ENCODE data around the gene H2BW2.

Gene H2BW2

GRCh38 chrX:104085477-104085876 is 45.7 kb downstream of the H2BW2 start:
- DNase-seq (ENCODE audit: low read depth), result no peak
- H3K4me3 ChIP-seq (ENCODE audit: control insufficient read depth, low read depth, low read length), result no peak overlapping the region
- no peak for TF ChIP-seq CTCF (conservative IDR thresholded peaks at IDR 0.05; ENCODE audit: control insufficient read depth, insufficient read depth, low read depth, low read length)

GRCh38 chrX:104085919-104086318 is 46.2 kb downstream of the H2BW2 start:
- H3K4me3 ChIP-seq (ENCODE audit: control insufficient read depth, low read depth, low read length), result no peak overlapping the region
- DNase-seq (ENCODE audit: low read depth), result no peak
- TF ChIP-seq CTCF (conservative IDR thresholded peaks at IDR 0.05; ENCODE audit: control insufficient read depth, insufficient read depth, low read depth, low read length), result no peak
